OCI-M1 (cell line): ENCODE measurements around the gene RHOC.

ENCODE experiments used
- DNase-seq: peaks from one replicate; lab custom pipeline; 2025; lab: John Stamatoyannopoulos, UW

RHOC gene

GRCh38 chr1:112678605-112679004 lies 28.3 kb downstream of the RHOC start:
- DNase-seq: no peak

DNA sequence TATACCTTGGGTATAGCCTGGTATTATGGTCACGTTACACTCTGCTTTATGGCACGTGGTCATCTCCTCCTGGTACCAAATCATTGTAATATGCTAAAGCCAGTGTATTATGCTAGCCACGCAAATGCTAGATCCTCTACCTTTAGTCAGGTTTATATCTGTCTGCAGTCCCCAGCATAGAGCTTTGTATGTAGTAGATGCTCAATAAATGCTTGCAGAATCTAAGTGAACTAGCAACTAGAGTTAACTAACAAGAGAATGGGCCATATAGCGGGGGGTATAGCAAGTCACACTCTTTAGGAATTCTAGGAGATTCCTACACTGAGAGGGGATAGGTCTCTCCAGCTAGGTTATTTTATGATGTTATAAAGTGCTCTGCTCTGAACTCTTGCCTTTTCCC lies 29.4 kb downstream of the RHOC start:
- DNase-seq: no peak

GRCh38 chr1:112676543-112676942 lies 30.4 kb downstream of the RHOC start:
- peak; percentile 74 for DNase-seq

DNA sequence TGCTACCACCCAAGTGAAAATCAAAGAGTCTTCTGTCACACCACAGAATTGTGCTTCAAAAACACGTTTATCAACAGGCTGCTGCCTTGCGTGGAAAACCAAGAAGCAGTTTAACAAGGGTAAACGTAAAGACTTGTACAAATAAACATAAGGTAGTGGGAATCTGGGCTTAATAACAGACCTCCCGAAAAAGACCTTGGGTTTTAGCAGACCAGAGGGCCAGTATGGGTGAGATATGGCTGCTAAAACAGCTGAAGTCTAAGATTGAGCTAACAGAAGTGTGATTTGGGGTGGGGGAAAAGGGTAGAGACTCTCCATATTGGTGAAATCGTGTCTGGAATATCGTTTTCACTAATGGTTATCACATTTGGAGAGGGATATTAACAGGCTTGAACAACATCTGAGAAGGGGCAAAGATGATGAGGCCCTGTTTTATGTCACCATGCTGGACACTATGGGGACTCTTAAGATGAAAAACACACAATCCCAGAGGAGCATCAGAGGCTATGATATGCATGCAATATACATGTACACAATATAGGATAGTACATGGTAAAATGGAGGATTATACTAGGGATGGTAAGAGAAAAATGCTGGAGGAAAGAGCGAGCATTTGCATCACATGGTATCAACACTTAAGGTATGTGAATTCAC lies 31.1 kb downstream of the RHOC start:
- no peak for DNase-seq

DNA sequence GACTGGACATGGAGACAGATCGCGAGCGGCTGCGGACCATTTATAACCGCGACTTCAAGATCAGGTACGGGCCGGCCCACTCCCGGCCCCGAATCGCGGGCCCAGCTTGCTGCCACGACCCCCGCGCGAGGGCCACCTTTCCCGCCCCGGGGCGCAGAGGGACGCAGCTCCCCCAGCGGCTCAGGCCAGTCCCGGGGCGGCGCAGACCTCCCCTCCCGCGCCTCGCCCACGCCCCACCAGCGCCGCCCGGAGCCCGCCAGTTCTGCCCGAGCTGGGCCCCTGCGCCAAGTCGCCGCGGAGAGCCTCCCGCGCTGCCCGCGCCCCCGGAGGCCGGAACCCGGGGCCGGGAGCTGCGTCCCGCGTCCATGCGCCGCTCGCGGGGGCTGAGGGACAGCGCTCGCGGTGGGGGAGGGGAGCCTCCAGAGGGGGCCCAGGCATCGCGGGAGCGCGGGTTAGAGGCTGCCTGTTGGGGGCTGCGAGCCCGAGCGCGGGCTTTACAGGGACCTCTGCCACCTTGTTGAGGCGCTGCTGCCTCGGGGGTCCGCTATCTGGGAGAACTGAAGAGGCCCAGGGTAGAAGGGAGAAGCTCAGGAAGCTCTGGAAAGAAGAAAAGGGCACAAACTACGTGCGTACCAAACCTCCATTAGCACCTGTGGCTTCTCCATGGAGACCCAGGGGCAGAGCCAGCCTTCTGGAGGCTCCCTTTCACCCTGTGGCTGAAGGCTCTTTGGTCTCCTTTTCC lies 31.8 kb downstream of the RHOC start:
- DNase-seq: peak; percentile 69

- DNase-seq: peak; percentile 91
Observed at GRCh38 chr1:112674440-112674985, 32.4 kb downstream of the RHOC start, which contains the start of gene MOV10. TSS of gene MOV10 (plus strand) at chr1:112674659. CDS start at chr1:112674913, 254 bp downstream.

- peak; percentile 65 for DNase-seq
Observed at GRCh38 chr1:112673592-112674439, 33.1 kb downstream of the RHOC start.

GRCh38 chr1:112672842-112673241 lies 34.1 kb downstream of the RHOC start:
- DNase-seq: peak; percentile 29

- DNase-seq: no peak
Observed at GRCh38 chr1:112672009-112672408, 34.9 kb downstream of the RHOC start.

- no peak for DNase-seq
Observed at GRCh38 chr1:112666946-112667345, 40.0 kb downstream of the RHOC start.

GRCh38 chr1:112665857-112666256 lies 41.1 kb downstream of the RHOC start:
- DNase-seq: no peak

DNA sequence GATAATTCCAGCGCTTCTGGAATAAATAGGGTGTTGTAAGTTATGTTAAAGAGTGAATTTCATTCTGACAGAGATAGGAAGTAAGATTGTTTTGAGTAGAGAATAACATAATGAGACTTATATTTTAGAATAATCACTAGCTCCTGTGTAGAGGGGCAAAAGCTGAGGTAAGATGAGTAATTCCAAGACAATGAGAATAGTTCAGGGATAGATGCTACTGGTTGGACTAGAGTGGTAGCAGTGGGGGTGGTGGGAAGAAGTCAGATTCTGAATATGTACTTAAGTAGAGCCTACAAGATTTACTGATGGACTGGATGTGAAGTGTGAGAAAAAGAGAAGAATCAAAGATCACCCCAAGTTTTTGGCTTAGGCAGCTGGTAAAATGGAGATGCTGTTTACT lies 55.7 kb downstream of the RHOC start:
- DNase-seq: no peak
